BJ (cell line): ENCODE results near the gene SLC23A3. TPM values are rescaled to one million over a fixed set of nuclear protein-coding genes. Genes with fewer than 3 reads are reported as not detected.
"Not testable (repeated sequence)": the region's sequence is repeated elsewhere in the genome, so short reads cannot be mapped to it uniquely, and the experiment has no call there.

ENCODE experiments used
- CTCF ChIA-PET: fragments of 350-600 bp; formaldehyde crosslinking; extraction: SDS; loops from one replicate; lab custom pipeline; 2021; ENCODE audit warnings: antibody characterized with exemption, inconsistent platforms; lab: Yijun Ruan, JAX
- POLR2A ChIA-PET: fragments of 300-600 bp; sonication (Branson Sonifier 250); formaldehyde crosslinking; extraction: SDS; loops from one replicate; lab custom pipeline; 2021; ENCODE audit warnings: antibody characterized with exemption; lab: Charles Lee
- DNase-seq: peaks from one replicate; pipeline ENCODE4 v3.0.0-alpha.2; 2011; ENCODE audit warnings: low read depth
- H3K27me3 ChIP-seq: 2 replicates; pipeline ENCODE4 v1.6.0; 2011; ENCODE audit warnings: low read length; ENCODE audit not compliant: control insufficient read depth, insufficient read depth
- H3K36me3 ChIP-seq: 2 replicates; pipeline ENCODE4 v1.5.1; 2011; ENCODE audit warnings: low read length; ENCODE audit not compliant: control insufficient read depth, insufficient read depth
- H3K4me3 ChIP-seq: 2 replicates; pipeline ENCODE4 v1.5.1; 2011; ENCODE audit warnings: low read depth, mild to moderate bottlenecking, control low read depth, low read length
- CTCF ChIP-seq: IDR thresholded peaks from 2 replicates; pipeline ENCODE4 v1.5.1; 2011; ENCODE audit warnings: low read depth, mild to moderate bottlenecking, control low read depth, inconsistent platforms, low read length, moderate library complexity; ENCODE audit not compliant: insufficient read depth
- polyA plus RNA-seq: library from polyadenylated mRNA; depleted of rRNA; stranded (reverse); fragments of >200 nt; gene quantifications from 2 replicates; pipeline ENCODE4 v1.2.3, GENCODE V29; 2011

Gene SLC23A3
- polyA plus RNA-seq, 1 experiment = 1.3 TPM

- ChIA-PET POLR2A (no interaction called here), CTCF (interaction anchor here (1.2 kb wide), 1 partner anchor 90 kb away, joined by 5 read pairs; no protein-coding TSS in a partner anchor)
- Histone ChIP-seq H3K36me3 (peaks cover 6% of the 10 kb centered on the region), H3K27me3 (no peaks in the 10 kb centered on the region), H3K4me3 (no peak overlapping the region)
- no peak for TF ChIP-seq CTCF
- no peak for DNase-seq
Observed at GRCh38 chr2:219205165-219205538, 35.3 kb upstream of the SLC23A3 start.

- no peak for TF ChIP-seq CTCF
- POLR2A ChIA-PET = no interaction called here
Observed at GRCh38 chr2:219204425-219205164, 34.8 kb upstream of the SLC23A3 start.

GRCh38 chr2:219201331-219201730 lies 31.5 kb upstream of the SLC23A3 start:
- H3K4me3 ChIP-seq, DNase-seq, H3K36me3 ChIP-seq, H3K27me3 ChIP-seq, POLR2A ChIA-PET, CTCF ChIA-PET: not testable (repeated sequence)

More at GRCh38 chr2:219204425-219205164, 34.8 kb upstream of the SLC23A3 start:
- Histone ChIP-seq H3K27me3 (no peaks in the 10 kb centered on the region), H3K4me3 (no peak overlapping the region), H3K36me3 (peaks cover 5% of the 10 kb centered on the region)
- no peak for DNase-seq
- CTCF ChIA-PET = interaction anchor here (1.1 kb wide), 1 partner anchor 90 kb away, joined by 3 read pairs; no protein-coding TSS in a partner anchor

GRCh38 chr2:219200502-219201326 lies 30.9 kb upstream of the SLC23A3 start:
- POLR2A ChIA-PET, DNase-seq, H3K27me3 ChIP-seq, H3K36me3 ChIP-seq, H3K4me3 ChIP-seq: not testable (repeated sequence)
- CTCF ChIA-PET = interaction anchor here (0.7 to 1.9 kb wide), 2 partner anchors 29 to 94 kb away, joined by 3 to 7 read pairs; no protein-coding TSS in a partner anchor

- no peak for DNase-seq
- POLR2A ChIA-PET = no interaction called here
- CTCF ChIA-PET = interaction anchor here (1.0 to 1.9 kb wide), 3 partner anchors 29 to 95 kb away, joined by 3 to 7 read pairs (median 5); no protein-coding TSS in a partner anchor
- Histone ChIP-seq H3K36me3 (no peaks in the 10 kb centered on the region), H3K4me3 (no peak overlapping the region), H3K27me3 (no peaks in the 10 kb centered on the region)
- TF ChIP-seq CTCF = no peak
Observed at GRCh38 chr2:219199470-219200211, 29.8 kb upstream of the SLC23A3 start.
